HepG2 (cell line): ENCODE measurements around the gene SHISAL2B. TPM values are rescaled to one million over a fixed set of nuclear protein-coding genes. Genes with fewer than 3 reads are reported as not detected.

Experiments
- ATAC-seq: fragments of 200-7000 bp; cut with Tn5 transposase; 3 replicates; pipeline ENCODE4 v1.9.1; 2020; ENCODE audit warnings: mild to moderate bottlenecking, moderate library complexity
- BruUV-seq: library from RNA; stranded (reverse); fragments of 400-500 nt; replicated peaks from 2 replicates; lab custom pipeline; 2021; lab: Mats Ljungman, UMichigan
- CTCF ChIA-PET: fragments of 300-600 bp; formaldehyde crosslinking; extraction: SDS; loops from one replicate; lab custom pipeline; 2021; ENCODE audit warnings: low total read pairs, inconsistent platforms, low intra/inter-chr PET ratio; lab: Yijun Ruan, JAX
- POLR2A ChIA-PET: fragments of 350-600 bp; sonication (Branson Sonifier 250); formaldehyde crosslinking; loops from one replicate; lab custom pipeline; 2020; ENCODE audit warnings: antibody characterized with exemption, inconsistent platforms; lab: Yijun Ruan, JAX
- DNase-seq: peaks from one replicate; pipeline ENCODE4 v3.0.0-alpha.2; 2015; ENCODE audit warnings: low spot score
- FAIRE-seq: peaks from 3 replicates; lab custom pipeline; 2011; peaks lifted over from hg19 to GRCh38; lab: Jason Lieb, UNC
- H2AFZ ChIP-seq: one replicate; pipeline ENCODE4 v1.6.1; 2011; ENCODE audit warnings: low read length, inconsistent platforms
- H3K27ac ChIP-seq: fragments of 300-600 bp; 3 replicates; pipeline ENCODE4 v1.8.0; 2011; ENCODE audit warnings: mixed run types, mild to moderate bottlenecking, mixed read lengths, low read length, inconsistent platforms; ENCODE audit not compliant: insufficient read depth; ENCODE audit errors: extremely low read length
- H3K27me3 ChIP-seq, 2 experiments: fragments of 200-600 bp in 1 of 2; 2 replicates in 1 of 2; 3 replicates in 1 of 2; pipeline versions ENCODE4 v1.6.0 to v1.8.0; 2011; ENCODE audit warnings: low read length in 2 of 2, mild to moderate bottlenecking in 2 of 2, moderate library complexity in 2 of 2, inconsistent platforms in 1 of 2; ENCODE audit not compliant: insufficient read depth in 2 of 2, control insufficient read depth in 1 of 2
- H3K36me3 ChIP-seq, 2 experiments: fragments of 200-600 bp in 1 of 2; replicated peaks in 1 of 2; 2 replicates in 1 of 2; 3 replicates in 1 of 2; pipeline versions ENCODE4 v1.5.1 to v1.8.0; 2011; ENCODE audit warnings: low read length in 2 of 2, inconsistent platforms in 1 of 2; ENCODE audit not compliant: insufficient read depth in 2 of 2, control insufficient read depth in 1 of 2
- H3K4me1 ChIP-seq: 2 replicates; pipeline ENCODE4 v1.5.1; 2012; ENCODE audit warnings: low read length, inconsistent platforms; ENCODE audit not compliant: insufficient read depth
- H3K4me2 ChIP-seq: 2 replicates; pipeline ENCODE4 v1.6.0; 2011; ENCODE audit warnings: low read depth, low read length, inconsistent platforms
- H3K4me3 ChIP-seq, 3 experiments: fragments of 200-600 bp in 1 of 3; sonication (generic), shearing (Covaris generic) in 1 of 3; replicated peaks in 1 of 3; 2 replicates each; pipeline ENCODE4 v1.5.1; 2011 to 2016; ENCODE audit warnings: low read length in 3 of 3, inconsistent platforms in 2 of 3, low read depth in 2 of 3, mild to moderate bottlenecking in 2 of 3, control low read depth in 1 of 3, mixed read lengths in 1 of 3; ENCODE audit not compliant: insufficient read depth in 1 of 3
- H3K79me2 ChIP-seq: one replicate; pipeline ENCODE4 v1.6.1; 2011; ENCODE audit warnings: low read length, inconsistent platforms; ENCODE audit not compliant: insufficient read depth
- H3K9ac ChIP-seq: 2 replicates; pipeline ENCODE4 v1.6.0; 2011; ENCODE audit warnings: mild to moderate bottlenecking, low read depth, low read length, inconsistent platforms; ENCODE audit not compliant: insufficient read depth
- H3K9me3 ChIP-seq: 2 replicates; pipeline ENCODE4 v1.5.1; 2012; ENCODE audit warnings: mild to moderate bottlenecking, low read length
- H4K20me1 ChIP-seq: 2 replicates; pipeline ENCODE4 v1.6.0; 2011; ENCODE audit warnings: inconsistent platforms, mild to moderate bottlenecking, low read length, moderate library complexity; ENCODE audit not compliant: insufficient read depth
- EED ChIP-seq: sonication (generic); formaldehyde crosslinking; IDR thresholded peaks from 2 replicates; pipeline ENCODE4 v1.5.0; 2020; ENCODE audit warnings: mild to moderate bottlenecking, missing genetic modification reagents
- GZF1 ChIP-seq: sonication (generic); formaldehyde crosslinking; IDR thresholded peaks from 2 replicates; pipeline ENCODE4 v1.5.1; 2020; ENCODE audit warnings: mild to moderate bottlenecking, missing genetic modification reagents
- ZFP62 ChIP-seq: sonication (generic); formaldehyde crosslinking; IDR thresholded peaks from 2 replicates; pipeline ENCODE4 v1.4.0; 2020; ENCODE audit warnings: missing genetic modification reagents
- ZSCAN5A ChIP-seq: sonication (generic); formaldehyde crosslinking; IDR thresholded peaks from 2 replicates; pipeline ENCODE4 v1.8.0; 2022; ENCODE audit warnings: mild to moderate bottlenecking, missing genetic modification reagents, borderline replicate concordance
- WGBS: methylation state at CpG from one replicate; pipeline ENCODE4 v1.1.6; 2017; ENCODE audit warnings: low lambda C conversion rate; 5-methylcytosine and 5-hydroxymethylcytosine counted together
- in situ Hi-C: cut with HindIII; loops from 2 replicates; pipeline ENCODE4 v1.10.0; 2017; ENCODE audit warnings: low pct_unique_long_range_greater_than_20kb; ENCODE audit not compliant: extremely low pct_ligation_motif_present
- intact Hi-C: fragments of 100-400 bp; cut with micrococcal nuclease; formaldehyde crosslinking; loops from one replicate; pipeline ENCODE4 v1.10.0; 2022; ENCODE audit not compliant: unreplicated experiment
- polyA plus RNA-seq, 8 experiments: library from polyadenylated mRNA; depleted of rRNA in 3 of 8; stranded (reverse) in 7 of 8; unstranded in 1 of 8; fragments of >200 nt; fragmentation: Illumina TruSeq in 4 of 8; extraction: Trizol in 4 of 8; gene quantifications; 2 replicates each; pipeline versions ENCODE4 v1.2.1 to v1.2.3, GENCODE V29; 2011 to 2016; ENCODE audit warnings: low read depth in 4 of 8, missing spikeins in 1 of 8, mixed read lengths in 1 of 8; ENCODE audit not compliant: insufficient read depth in 1 of 8
- total RNA-seq, 5 experiments: library from RNA; depleted of rRNA; stranded (reverse); fragments of >200 nt; fragmentation: Illumina TruSeq; extraction: Trizol; gene quantifications; 2 replicates each; pipeline ENCODE4 v1.2.3, GENCODE V29; 2016; ENCODE audit warnings: low read depth in 1 of 5

The SHISAL2B gene
- total and polyA plus RNA-seq, 2 of the 13 experiments (the other 11 are each of a cell fraction or from before 2014, with no cell fraction given) = not detected

- WGBS = 95% methylated on average over 2 of the region's 2 CpGs
- DNase-seq (no peak), ATAC-seq (no peak), FAIRE-seq (no peak)
- ChIA-PET CTCF (no interaction called here), POLR2A (no interaction called here)
- Histone ChIP-seq H3K9ac (no peak overlapping the region), H3K27ac (no peak overlapping the region), H3K27me3 (no peaks in the 10 kb centered on the region), H3K79me2 (peaks cover 20% of the 10 kb centered on the region), H3K4me2 (no peak overlapping the region), H3K9me3 (no peaks in the 10 kb centered on the region), H3K4me1 (no peaks in the 10 kb centered on the region), H4K20me1 (peaks cover 2% of the 10 kb centered on the region; the same call in 1 of the 2 replicates), H3K4me3 (no peak overlapping the region), H3K36me3 (peaks cover 2 to 8% of the 10 kb centered on the region in 2 experiments; a peak in 4 of 5 replicates), H2AFZ (no peak overlapping the region)
- TF ChIP-seq GZF1 (CRISPR knock-in tag) = peak; percentile 98
- TF ChIP-seq ZFP62 (CRISPR knock-in tag) = no peak
- in situ Hi-C loops = no loop called here
- intact Hi-C loops = no loop called here
- BruUV-seq = no TSS peak
These were observed 63.8 kb downstream of the SHISAL2B start for GRCh38 chr5:64754066-64754465.

- peaks cover 30% of the 10 kb centered on the region for H3K79me2 ChIP-seq
- peaks cover 2% of the 10 kb centered on the region; the same call in 1 of the 2 replicates for H4K20me1 ChIP-seq
- CTCF ChIA-PET = no interaction called here
- peaks cover 2 to 12% of the 10 kb centered on the region in 2 experiments; a peak in 4 of 5 replicates for H3K36me3 ChIP-seq
- TF ChIP-seq ZSCAN5A (CRISPR knock-in tag) = no peak
- TF ChIP-seq EED (CRISPR knock-in tag) = no peak
- no peaks in the 10 kb centered on the region for H3K27me3 ChIP-seq
- in situ Hi-C loops = no loop called here
- no peak overlapping the region for H3K4me3 ChIP-seq
- H3K4me2 ChIP-seq = no peak overlapping the region
- DNase-seq = no peak
- POLR2A ChIA-PET = no interaction called here
- no peak overlapping the region for H3K27ac ChIP-seq
- H3K9ac ChIP-seq = no peak overlapping the region
- H3K4me1 ChIP-seq = no peaks in the 10 kb centered on the region
- 95% methylated on average over 3 of the region's 3 CpGs for WGBS
- H2AFZ ChIP-seq = no peak overlapping the region
- no peaks in the 10 kb centered on the region for H3K9me3 ChIP-seq
- ATAC-seq = no peak
- FAIRE-seq = no peak
- no TSS peak for BruUV-seq
- intact Hi-C loops = no loop called here
These were observed 68.6 kb downstream of the SHISAL2B start for GRCh38 chr5:64758901-64759300.
